ENCODE data around the gene ANKRD11.

The ANKRD11 gene

GRCh38 chr16:89380681-89381080 is 109.7 kb downstream of the ANKRD11 start:
- DNase-seq (ENCODE audit: low spot score): no peak

- no peak for DNase-seq (ENCODE audit: low spot score)
Measured at GRCh38 chr16:89378947-89379771, 111.2 kb downstream of the ANKRD11 start.

GRCh38 chr16:89377453-89377848 is 112.9 kb downstream of the ANKRD11 start:
- DNase-seq (ENCODE audit: low spot score): no peak

- no peak for DNase-seq (ENCODE audit: low spot score)
Measured at GRCh38 chr16:89376812-89377452, 113.4 kb downstream of the ANKRD11 start.

GRCh38 chr16:89375686-89376085 is 114.7 kb downstream of the ANKRD11 start:
- DNase-seq (ENCODE audit: low spot score): no peak

GRCh38 chr16:89375021-89375420 is 115.3 kb downstream of the ANKRD11 start:
- DNase-seq (ENCODE audit: low spot score): no peak

GRCh38 chr16:89374393-89374960 is 115.9 kb downstream of the ANKRD11 start:
- DNase-seq (ENCODE audit: low spot score): no peak

GRCh38 chr16:89373355-89374110 is 116.8 kb downstream of the ANKRD11 start:
- DNase-seq (ENCODE audit: low spot score): no peak

- no peak for DNase-seq (ENCODE audit: low spot score)
Measured at GRCh38 chr16:89371968-89372634, 118.3 kb downstream of the ANKRD11 start.

GRCh38 chr16:89371386-89371785 is 119.0 kb downstream of the ANKRD11 start:
- no peak for DNase-seq (ENCODE audit: low spot score)

- DNase-seq (ENCODE audit: low spot score): no peak
Measured at GRCh38 chr16:89370601-89371000, 119.8 kb downstream of the ANKRD11 start.

GRCh38 chr16:89370081-89370511 is 120.3 kb downstream of the ANKRD11 start:
- DNase-seq (ENCODE audit: low spot score): no peak

- no peak for DNase-seq (ENCODE audit: low spot score)
Measured at GRCh38 chr16:89369266-89369895, 121.0 kb downstream of the ANKRD11 start.

GRCh38 chr16:89368604-89369249 is 121.6 kb downstream of the ANKRD11 start:
- no peak for DNase-seq (ENCODE audit: low spot score)

GRCh38 chr16:89367538-89367915 is 122.8 kb downstream of the ANKRD11 start:
- DNase-seq (ENCODE audit: low spot score): no peak

GRCh38 chr16:89366561-89367537 is 123.5 kb downstream of the ANKRD11 start:
- no peak for DNase-seq (ENCODE audit: low spot score)

GRCh38 chr16:89365996-89366395 is 124.4 kb downstream of the ANKRD11 start:
- no peak for DNase-seq (ENCODE audit: low spot score)

GRCh38 chr16:89365044-89365467 is 125.3 kb downstream of the ANKRD11 start:
- no peak for DNase-seq (ENCODE audit: low spot score)

- DNase-seq (ENCODE audit: low spot score): no peak
Measured at GRCh38 chr16:89364606-89365005, 125.8 kb downstream of the ANKRD11 start.

All from hematopoietic multipotent progenitor cell treated with erythropoietin and hydrocortisone succinate and interleukin-3 and kit ligand, for 17 days (in vitro differentiated cells).